Astrocyte (in vitro differentiated cells and primary cell): ENCODE data around the gene PLPP1. TPM values are rescaled to one million over a fixed set of nuclear protein-coding genes. Genes with fewer than 3 reads are reported as not detected.

Experiments
- DNase-seq: peaks from one replicate; pipeline ENCODE4 v3.0.0-alpha.2; 2010; ENCODE audit warnings: low read depth
- FAIRE-seq: peaks from 2 replicates; lab custom pipeline; 2011; peaks lifted over from hg19 to GRCh38; lab: Jason Lieb, UNC
- H2AFZ ChIP-seq: 2 replicates; pipeline ENCODE4 v1.6.0; 2012; ENCODE audit warnings: low read depth, low read length, inconsistent platforms
- H3K27ac ChIP-seq: 2 replicates; pipeline ENCODE4 v1.5.1; 2011; ENCODE audit warnings: low read depth, low read length, inconsistent platforms
- H3K27me3 ChIP-seq: 2 replicates; pipeline ENCODE4 v1.6.0; 2011; ENCODE audit warnings: low read length, inconsistent platforms; ENCODE audit not compliant: insufficient read depth
- H3K36me3 ChIP-seq: 2 replicates; pipeline ENCODE4 v1.5.1; 2011; ENCODE audit warnings: low read length, inconsistent platforms; ENCODE audit not compliant: insufficient read depth
- H3K4me1 ChIP-seq: 2 replicates; pipeline ENCODE4 v1.5.1; 2011; ENCODE audit warnings: low read length, inconsistent platforms; ENCODE audit not compliant: insufficient read depth
- H3K4me2 ChIP-seq: 2 replicates; pipeline ENCODE4 v1.6.0; 2012; ENCODE audit warnings: low read length, inconsistent platforms
- H3K4me3 ChIP-seq: 2 replicates; pipeline ENCODE4 v1.5.1; 2011; ENCODE audit warnings: low read depth, mild to moderate bottlenecking, low read length, inconsistent platforms; ENCODE audit not compliant: insufficient read depth
- H3K79me2 ChIP-seq: 2 replicates; pipeline ENCODE4 v1.6.0; 2012; ENCODE audit warnings: mild to moderate bottlenecking, low read length, inconsistent platforms; ENCODE audit not compliant: insufficient read depth
- H3K9ac ChIP-seq: 2 replicates; pipeline ENCODE4 v1.6.0; 2012; ENCODE audit warnings: mild to moderate bottlenecking, low read length, inconsistent platforms
- H3K9me3 ChIP-seq: 2 replicates; pipeline ENCODE4 v1.5.1; 2012; ENCODE audit warnings: low read depth, mild to moderate bottlenecking, low read length, inconsistent platforms; ENCODE audit not compliant: insufficient read depth
- H4K20me1 ChIP-seq: 2 replicates; pipeline ENCODE4 v1.6.0; 2012; ENCODE audit warnings: low read length, inconsistent platforms; ENCODE audit not compliant: insufficient read depth
- H3K27ac Mint-ChIP-seq: one replicate; pipeline ENCODE4 v1.8.0; 2021; ENCODE audit warnings: mild to moderate bottlenecking, mixed read lengths; ENCODE audit not compliant: unreplicated experiment
- H3K27me3 Mint-ChIP-seq: one replicate; pipeline ENCODE4 v1.8.0; 2021; ENCODE audit warnings: low read depth, mixed read lengths; ENCODE audit not compliant: unreplicated experiment
- H3K36me3 Mint-ChIP-seq: one replicate; pipeline ENCODE4 v1.8.0; 2021; ENCODE audit warnings: low read depth, mixed read lengths; ENCODE audit not compliant: unreplicated experiment
- H3K4me1 Mint-ChIP-seq: one replicate; pipeline ENCODE4 v1.8.0; 2021; ENCODE audit warnings: low read depth, mixed read lengths; ENCODE audit not compliant: unreplicated experiment
- H3K4me3 Mint-ChIP-seq: one replicate; pipeline ENCODE4 v1.8.0; 2021; ENCODE audit warnings: mild to moderate bottlenecking, moderate library complexity, mixed read lengths; ENCODE audit not compliant: unreplicated experiment
- H3K9me3 Mint-ChIP-seq: one replicate; pipeline ENCODE4 v1.8.0; 2021; ENCODE audit warnings: mild to moderate bottlenecking, mixed read lengths; ENCODE audit not compliant: unreplicated experiment
- EZH2 ChIP-seq: IDR thresholded peaks from 2 replicates; pipeline ENCODE4 v1.6.1; 2012; ENCODE audit warnings: mild to moderate bottlenecking, low read length, inconsistent platforms; ENCODE audit not compliant: insufficient read depth
- total RNA-seq: library from RNA; stranded (reverse); gene quantifications from 2 replicates; pipeline ENCODE4 v1.2.1, GENCODE V29; 2021
- TF ChIP-seq, protein P1 (sequence below): IDR thresholded peaks from 2 replicates; pipeline ENCODE4 v1.5.1; 2011; ENCODE audit warnings: low read depth, mild to moderate bottlenecking, inconsistent platforms, low read length, moderate library complexity; ENCODE audit not compliant: insufficient read depth

Gene PLPP1
- total RNA-seq, 1 donor from 2014 or later: 56.3 TPM

DNA sequence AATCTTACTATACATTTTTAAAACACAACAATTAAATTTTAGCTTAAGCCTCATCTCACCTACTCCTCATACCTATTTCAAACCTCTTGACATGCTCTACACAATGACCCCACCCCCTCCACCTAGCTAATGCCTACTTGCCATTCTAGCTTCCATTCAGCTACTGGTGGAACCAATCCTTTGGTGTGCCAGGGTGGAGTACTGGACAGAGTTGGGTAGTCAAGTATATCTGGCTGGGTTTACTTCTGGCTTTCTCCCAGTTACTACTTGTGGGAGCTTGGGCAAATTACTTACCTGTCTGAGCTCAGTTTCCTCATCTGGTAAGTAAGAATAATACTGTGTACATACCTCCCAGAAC, 24.3 kb downstream of the PLPP1 start:
- no peak for TF ChIP-seq EZH2
- TF ChIP-seq, protein P1, sequence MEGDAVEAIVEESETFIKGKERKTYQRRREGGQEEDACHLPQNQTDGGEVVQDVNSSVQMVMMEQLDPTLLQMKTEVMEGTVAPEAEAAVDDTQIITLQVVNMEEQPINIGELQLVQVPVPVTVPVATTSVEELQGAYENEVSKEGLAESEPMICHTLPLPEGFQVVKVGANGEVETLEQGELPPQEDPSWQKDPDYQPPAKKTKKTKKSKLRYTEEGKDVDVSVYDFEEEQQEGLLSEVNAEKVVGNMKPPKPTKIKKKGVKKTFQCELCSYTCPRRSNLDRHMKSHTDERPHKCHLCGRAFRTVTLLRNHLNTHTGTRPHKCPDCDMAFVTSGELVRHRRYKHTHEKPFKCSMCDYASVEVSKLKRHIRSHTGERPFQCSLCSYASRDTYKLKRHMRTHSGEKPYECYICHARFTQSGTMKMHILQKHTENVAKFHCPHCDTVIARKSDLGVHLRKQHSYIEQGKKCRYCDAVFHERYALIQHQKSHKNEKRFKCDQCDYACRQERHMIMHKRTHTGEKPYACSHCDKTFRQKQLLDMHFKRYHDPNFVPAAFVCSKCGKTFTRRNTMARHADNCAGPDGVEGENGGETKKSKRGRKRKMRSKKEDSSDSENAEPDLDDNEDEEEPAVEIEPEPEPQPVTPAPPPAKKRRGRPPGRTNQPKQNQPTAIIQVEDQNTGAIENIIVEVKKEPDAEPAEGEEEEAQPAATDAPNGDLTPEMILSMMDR: no peak

DNA sequence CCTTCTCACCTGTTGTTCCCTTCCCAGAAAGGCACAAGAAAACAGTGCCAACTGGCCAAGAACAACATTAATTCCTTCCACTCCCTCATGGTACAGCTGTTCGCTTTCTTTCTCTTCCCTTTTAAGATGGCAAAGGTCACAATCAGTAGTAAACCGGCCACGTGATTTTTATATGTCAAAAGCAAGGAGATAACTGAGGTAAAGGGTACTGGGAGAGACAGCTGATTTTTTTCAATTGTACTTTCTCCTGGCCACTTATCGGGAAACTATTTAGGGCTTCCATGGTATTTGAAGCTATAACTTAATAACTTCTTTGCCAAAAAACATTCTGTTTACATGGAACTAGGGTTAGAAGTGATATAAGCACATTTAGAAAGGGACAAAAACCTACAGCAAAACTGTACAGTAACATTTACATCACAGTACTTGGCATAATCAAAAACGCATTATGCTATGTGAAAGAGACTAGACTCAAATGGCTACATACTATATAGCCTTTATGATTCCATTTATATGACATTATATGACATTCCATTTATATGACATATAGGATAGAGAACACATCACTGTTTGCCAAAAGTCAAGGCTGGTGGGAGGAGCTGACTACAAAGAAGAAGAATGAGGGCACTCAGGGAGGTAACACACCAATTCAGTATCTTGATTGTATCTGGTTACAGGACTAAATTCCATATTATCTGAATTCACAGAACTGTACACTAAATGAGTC, 24.8 kb downstream of the PLPP1 start:
- H3K9ac ChIP-seq: no peak overlapping the region
- FAIRE-seq (no peak), DNase-seq (no peak)
- H3K27me3 Mint-ChIP-seq: no peaks in the 10 kb centered on the region
- no peak overlapping the region for H3K4me2 ChIP-seq
- H3K9me3 ChIP-seq: no peaks in the 10 kb centered on the region
- no peaks in the 10 kb centered on the region for H3K9me3 Mint-ChIP-seq
- no peak overlapping the region for H3K27ac Mint-ChIP-seq
- peaks cover 24% of the 10 kb centered on the region for H4K20me1 ChIP-seq
- H3K4me3 Mint-ChIP-seq: no peak overlapping the region
- no peak overlapping the region for H2AFZ ChIP-seq
- TF ChIP-seq, protein P1: no peak
- TF ChIP-seq EZH2: no peak
- no peaks in the 10 kb centered on the region for H3K79me2 ChIP-seq
- no peak overlapping the region for H3K4me3 ChIP-seq
- no peaks in the 10 kb centered on the region for H3K4me1 ChIP-seq
- no peaks in the 10 kb centered on the region for H3K36me3 ChIP-seq
- peaks cover 13% of the 10 kb centered on the region for H3K4me1 Mint-ChIP-seq
- no peaks in the 10 kb centered on the region for H3K36me3 Mint-ChIP-seq
- H3K27ac ChIP-seq: no peak overlapping the region
- H3K27me3 ChIP-seq: no peaks in the 10 kb centered on the region

More for the DNA sequence above, 24.3 kb downstream of the PLPP1 start:
- Mint-ChIP-seq H3K27ac (no peak overlapping the region), H3K27me3 (no peaks in the 10 kb centered on the region), H3K9me3 (no peaks in the 10 kb centered on the region), H3K4me3 (no peak overlapping the region), H3K36me3 (no peaks in the 10 kb centered on the region), H3K4me1 (peaks cover 12% of the 10 kb centered on the region)
- no peaks in the 10 kb centered on the region for H3K9me3 ChIP-seq
- peaks cover 25% of the 10 kb centered on the region for H4K20me1 ChIP-seq
- H3K27ac ChIP-seq: no peak overlapping the region
- H2AFZ ChIP-seq: no peak overlapping the region
- no peak overlapping the region for H3K4me3 ChIP-seq
- H3K79me2 ChIP-seq: peaks cover 2% of the 10 kb centered on the region
- FAIRE-seq (no peak), DNase-seq (no peak)
- no peaks in the 10 kb centered on the region for H3K4me1 ChIP-seq
- H3K9ac ChIP-seq: no peak overlapping the region
- no peaks in the 10 kb centered on the region for H3K36me3 ChIP-seq
- H3K4me2 ChIP-seq: no peak overlapping the region
- no peaks in the 10 kb centered on the region for H3K27me3 ChIP-seq

DNA sequence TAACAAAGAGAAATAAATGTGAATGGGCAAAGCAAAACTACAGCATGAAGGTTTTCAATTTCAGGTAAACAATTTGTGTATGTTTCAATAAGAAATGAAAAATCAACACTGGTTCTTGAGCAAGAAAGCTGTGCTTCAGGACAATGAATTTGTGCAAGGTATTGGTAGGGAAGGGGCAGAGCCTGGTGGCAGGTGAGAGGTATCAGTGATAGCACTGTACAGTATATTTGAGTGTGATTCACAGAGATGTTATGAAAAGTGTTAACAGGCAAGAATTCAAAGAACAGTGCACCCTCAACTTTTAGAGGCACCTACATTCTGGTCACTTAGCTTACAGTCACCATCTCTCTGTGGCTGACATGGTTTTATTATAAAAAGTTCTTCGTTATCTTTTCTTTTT, 25.7 kb downstream of the PLPP1 start:
- Histone ChIP-seq H2AFZ (no peak overlapping the region), H3K79me2 (no peaks in the 10 kb centered on the region), H3K4me1 (no peaks in the 10 kb centered on the region), H4K20me1 (peaks cover 23% of the 10 kb centered on the region), H3K4me2 (no peak overlapping the region), H3K9me3 (no peaks in the 10 kb centered on the region), H3K36me3 (no peaks in the 10 kb centered on the region), H3K27ac (no peak overlapping the region), H3K9ac (no peak overlapping the region), H3K27me3 (no peaks in the 10 kb centered on the region), H3K4me3 (no peak overlapping the region)
- H3K4me1 Mint-ChIP-seq: peaks cover 13% of the 10 kb centered on the region
- no peak overlapping the region for H3K27ac Mint-ChIP-seq
- FAIRE-seq (no peak), DNase-seq (no peak)
- TF ChIP-seq, protein P1: no peak
- no peak for TF ChIP-seq EZH2
- H3K4me3 Mint-ChIP-seq: no peak overlapping the region
- no peaks in the 10 kb centered on the region for H3K36me3 Mint-ChIP-seq
- no peaks in the 10 kb centered on the region for H3K27me3 Mint-ChIP-seq
- H3K9me3 Mint-ChIP-seq: no peaks in the 10 kb centered on the region
